Limb (tissue), 2 donors: ENCODE data around the gene ANKUB1.
"Not testable (repeated sequence)": the region's sequence is repeated elsewhere in the genome, so short reads cannot be mapped to it uniquely, and the experiment has no call there.

Experiments
- DNase-seq, 2 donors: peaks; one replicate each; pipeline ENCODE4 v3.0.0-alpha.2; 2016; ENCODE audit errors: extremely low spot score in 2 of 2

Gene ANKUB1

GRCh38 chr3:149792452-149793270 lies at the start of gene ANKUB1:
Gene ANKUB1 (minus strand): TSS chr3:149792554. CDS start chr3:149792366, 188 bp downstream.
- DNase-seq: no peak

GRCh38 chr3:149839896-149840295 lies 47.5 kb upstream of the ANKUB1 start:
- no peak for DNase-seq

- not testable (repeated sequence) for DNase-seq
Measured at GRCh38 chr3:149839469-149839868, 47.1 kb upstream of the ANKUB1 start.

GRCh38 chr3:149838491-149838890 lies 46.1 kb upstream of the ANKUB1 start:
- not testable (repeated sequence) for DNase-seq

GRCh38 chr3:149833241-149833640 lies 40.9 kb upstream of the ANKUB1 start:
- DNase-seq: no peak

GRCh38 chr3:149832086-149832485 lies 39.7 kb upstream of the ANKUB1 start:
- DNase-seq: no peak

- DNase-seq: no peak
Measured at GRCh38 chr3:149831321-149831720, 39.0 kb upstream of the ANKUB1 start.

- no peak for DNase-seq
Measured at GRCh38 chr3:149830902-149831301, 38.5 kb upstream of the ANKUB1 start.

GRCh38 chr3:149829631-149830030 lies 37.3 kb upstream of the ANKUB1 start:
- DNase-seq: not testable (repeated sequence)

- DNase-seq: no peak
Measured at GRCh38 chr3:149828390-149828789, 36.0 kb upstream of the ANKUB1 start.

- no peak for DNase-seq
Measured at GRCh38 chr3:149826636-149827035, 34.3 kb upstream of the ANKUB1 start.

GRCh38 chr3:149820183-149820582 lies 27.8 kb upstream of the ANKUB1 start:
- no peak for DNase-seq

- no peak for DNase-seq
Measured at GRCh38 chr3:149819432-149819831, 27.1 kb upstream of the ANKUB1 start.

GRCh38 chr3:149816986-149817385 lies 24.6 kb upstream of the ANKUB1 start:
- no peak for DNase-seq

GRCh38 chr3:149816311-149816710 lies 24.0 kb upstream of the ANKUB1 start:
- DNase-seq: no peak

- DNase-seq: no peak
Measured at GRCh38 chr3:149815728-149816127, 23.4 kb upstream of the ANKUB1 start.

- DNase-seq: no peak
Measured at GRCh38 chr3:149815321-149815720, 23.0 kb upstream of the ANKUB1 start.

- peak; percentile 15 to 37 for DNase-seq
Measured at GRCh38 chr3:149813367-149814281, 21.3 kb upstream of the ANKUB1 start.

- DNase-seq: peak; percentile 95 to 96
Measured at GRCh38 chr3:149812606-149813366, 20.4 kb upstream of the ANKUB1 start, which contains the start of gene RNF13. Gene RNF13 (plus strand): TSS chr3:149813215. CDS start chr3:149846027, 32,812 bp downstream.

GRCh38 chr3:149812165-149812605 lies 19.8 kb upstream of the ANKUB1 start:
- DNase-seq: no peak

GRCh38 chr3:149810846-149811245 lies 18.5 kb upstream of the ANKUB1 start:
- no peak for DNase-seq
